Activated CD4-positive, alpha-beta T cell treated with anti-CD3 and anti-CD28 coated beads, Interleukin-2, amount 50 U/mL, for 48 hours (primary cell): Measurements from ENCODE around the gene KNL1.
"Not testable (repeated sequence)": the region's sequence is repeated elsewhere in the genome, so short reads cannot be mapped to it uniquely, and the experiment has no call there.

Experiments used
- DNase-seq, 2 experiments: peaks; one replicate each; pipeline ENCODE4 v3.0.0-alpha.2; 2020

Gene KNL1

DNA sequence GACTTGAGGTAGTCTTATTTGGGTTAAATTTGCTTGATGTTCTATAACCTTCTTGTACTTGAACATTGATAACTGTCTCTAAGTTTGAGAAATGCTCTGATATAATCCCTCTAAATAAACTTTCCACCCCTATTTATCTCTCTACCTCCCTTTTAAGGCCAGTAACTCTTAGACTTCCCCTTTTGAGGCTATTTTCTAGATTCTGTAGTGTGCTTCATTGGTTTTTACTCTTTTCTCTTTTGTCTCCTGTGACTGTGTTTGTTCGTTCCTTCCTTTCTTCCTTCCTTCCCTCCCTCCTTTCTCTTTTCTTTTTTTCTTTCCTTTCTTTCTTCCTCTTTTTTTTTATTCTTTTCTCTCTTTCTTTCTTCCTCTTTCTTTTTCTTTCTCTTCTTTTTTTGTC lies 86.9 kb downstream of the KNL1 start:
- not testable (repeated sequence) for DNase-seq

DNA sequence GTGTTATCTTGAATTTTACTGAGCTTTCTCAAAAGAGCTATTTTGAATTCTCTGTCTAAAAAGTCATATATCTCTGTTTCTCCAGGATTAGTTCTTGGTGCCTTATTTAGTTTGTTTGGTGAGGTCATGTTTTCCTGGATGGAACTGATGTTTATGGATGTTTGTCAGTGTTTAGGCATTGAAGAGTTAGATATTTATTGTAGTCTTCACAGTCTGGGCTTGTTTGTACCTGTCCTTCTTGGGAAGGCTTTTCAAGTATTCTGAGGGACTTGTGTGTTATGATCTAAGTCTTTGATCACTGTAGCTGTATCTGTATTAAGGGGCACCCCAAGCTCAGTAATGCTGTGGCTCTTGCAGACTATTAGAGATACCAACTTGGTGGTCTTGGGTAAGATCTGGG lies 90.3 kb downstream of the KNL1 start:
- no peak for DNase-seq

- DNase-seq: no peak
These were observed 91.3 kb downstream of the KNL1 start for GRCh38 chr15:40685376-40685775.

- no peak for DNase-seq
These were observed 95.1 kb downstream of the KNL1 start for GRCh38 chr15:40688932-40689799.

GRCh38 chr15:40691737-40692136 lies 97.7 kb downstream of the KNL1 start:
- DNase-seq: no peak

- DNase-seq: peak in 1 of 2 experiments; percentile 26
These were observed 100.0 kb downstream of the KNL1 start for GRCh38 chr15:40693904-40694687.

GRCh38 chr15:40694688-40695468 lies 100.8 kb downstream of the KNL1 start, which contains the start of gene RAD51:
RAD51 (plus strand) TSS chr15:40695174; CDS start chr15:40698759, 3,585 bp downstream.
- DNase-seq: peak; percentile 95 to 97

DNA sequence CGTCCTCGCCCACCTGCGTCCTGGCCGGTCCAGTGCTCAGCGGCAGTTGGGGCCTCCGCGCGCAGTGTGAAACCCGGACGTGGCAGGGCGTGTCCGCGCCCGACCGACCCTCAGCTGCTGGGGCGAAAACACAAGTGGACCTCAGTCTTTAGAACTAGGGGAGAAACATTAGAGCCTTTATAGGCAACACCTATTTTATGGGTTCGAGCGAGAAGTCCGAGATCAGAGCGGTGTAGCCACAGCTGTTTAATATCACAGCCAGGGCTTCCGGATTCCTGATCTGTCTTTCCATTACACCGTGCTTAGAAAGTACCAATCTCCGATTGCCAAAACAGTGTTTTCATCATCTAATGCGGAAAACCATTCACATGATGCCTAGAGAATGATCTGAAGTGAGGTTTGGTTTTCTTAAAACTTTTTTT lies 101.4 kb downstream of the KNL1 start:
- DNase-seq: no peak

- no peak for DNase-seq
These were observed 102.2 kb downstream of the KNL1 start for GRCh38 chr15:40696228-40696627.

DNA sequence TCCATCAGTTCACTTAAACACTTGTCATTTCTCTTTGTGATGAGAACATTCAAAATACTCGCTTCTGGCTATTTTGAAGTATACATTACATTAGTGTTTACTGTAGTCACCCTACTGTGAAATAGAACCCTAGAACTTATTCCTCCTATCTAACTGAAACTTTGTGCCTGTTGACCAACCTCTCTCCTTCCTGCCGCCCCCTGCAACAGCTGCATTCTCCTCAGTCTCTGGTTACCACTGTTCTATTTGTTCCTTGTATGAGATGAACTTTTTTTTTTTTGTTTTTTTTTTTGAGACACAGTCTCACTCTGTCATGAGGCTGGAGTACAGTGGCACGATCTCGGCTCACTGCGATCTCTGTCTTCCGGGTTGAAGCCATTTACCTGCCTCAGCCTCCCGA lies 103.9 kb downstream of the KNL1 start:
- no peak for DNase-seq

DNA sequence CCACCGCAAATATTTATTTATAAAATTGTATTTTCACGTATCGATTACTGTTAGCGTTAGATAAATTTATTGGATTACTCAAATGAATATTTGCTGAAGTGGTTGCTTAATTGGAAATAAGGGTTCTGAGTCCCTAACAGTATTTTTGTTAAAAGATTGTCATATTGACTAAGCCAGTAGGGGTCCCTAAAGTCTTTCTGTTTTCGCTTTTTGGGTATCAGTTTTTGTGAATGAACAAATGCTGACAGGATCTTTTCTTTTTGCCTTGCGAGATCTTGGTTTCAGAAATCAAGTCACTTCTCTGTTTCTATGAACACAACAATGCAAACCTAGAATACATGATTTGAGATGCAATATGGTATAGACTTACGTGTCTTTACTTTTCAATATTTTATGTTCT lies 108.0 kb downstream of the KNL1 start:
- no peak for DNase-seq

GRCh38 chr15:40706121-40706520 lies 112.1 kb downstream of the KNL1 start:
- no peak for DNase-seq
